GM12878 (cell line): ENCODE results near the gene CNTNAP2. TPM values are rescaled to one million over a fixed set of nuclear protein-coding genes. Genes with fewer than 3 reads are reported as not detected.

ENCODE experiments used
- ATAC-seq: fragments of 200-7000 bp; cut with Tn5 transposase; 3 replicates; pipeline ENCODE4 v1.9.1; 2020; ENCODE audit warnings: mild to moderate bottlenecking, moderate library complexity
- BruUV-seq: library from RNA; stranded (reverse); fragments of 400-500 nt; replicated peaks from 2 replicates; lab custom pipeline; 2021; lab: Mats Ljungman, UMichigan
- CTCF ChIA-PET: fragments of 300-600 bp; sonication (Branson Sonifier 250); formaldehyde crosslinking; extraction: SDS; loops from one replicate; lab custom pipeline; 2021; ENCODE audit warnings: inconsistent platforms; lab: Yijun Ruan, JAX
- POLR2A ChIA-PET: fragments of 350-600 bp; formaldehyde crosslinking; extraction: SDS; loops from one replicate; lab custom pipeline; 2021; ENCODE audit warnings: inconsistent platforms; lab: Charles Lee
- RAD21 ChIA-PET: fragments of 300-600 bp; sonication (Branson Sonifier 250); formaldehyde crosslinking; loops from one replicate; lab custom pipeline; 2023; ENCODE audit warnings: antibody characterized with exemption; ENCODE audit not compliant: unreplicated experiment; lab: Charles Lee
- SMC1A ChIA-PET: fragments of 300-600 bp; sonication (Branson Sonifier 250); formaldehyde crosslinking; loops from one replicate; lab custom pipeline; 2023; ENCODE audit not compliant: unreplicated experiment, uncharacterized antibody; lab: Charles Lee
- DNase-seq: peaks from one replicate; pipeline ENCODE4 v3.0.0-alpha.2; 2011; ENCODE audit warnings: low read depth, low spot score
- FAIRE-seq: peaks from 3 replicates; lab custom pipeline; 2011; peaks lifted over from hg19 to GRCh38; lab: Jason Lieb, UNC
- H2AFZ ChIP-seq: 2 replicates; pipeline ENCODE4 v1.6.0; 2011; ENCODE audit warnings: low read depth, low read length, control low read depth; ENCODE audit not compliant: control insufficient read depth
- H3K27ac ChIP-seq: 2 replicates; pipeline ENCODE4 v1.5.1; 2011; ENCODE audit warnings: control low read depth; ENCODE audit not compliant: control insufficient read depth, insufficient read depth
- H3K27me3 ChIP-seq, 2 experiments: replicated peaks in 1 of 2; 2 replicates each; pipeline versions ENCODE4 v1.6.0 to v1.6.1; 2011; ENCODE audit warnings: low read length in 1 of 2; ENCODE audit not compliant: control insufficient read depth in 2 of 2, insufficient read depth in 2 of 2
- H3K36me3 ChIP-seq, 2 experiments: 2 replicates each; pipeline ENCODE4 v1.5.1; 2011; ENCODE audit warnings: low read length in 1 of 2; ENCODE audit not compliant: control insufficient read depth in 2 of 2, insufficient read depth in 2 of 2
- H3K4me1 ChIP-seq: 2 replicates; pipeline ENCODE4 v1.6.1; 2011; ENCODE audit warnings: mild to moderate bottlenecking, low read length, moderate library complexity, mixed read lengths; ENCODE audit not compliant: control insufficient read depth, insufficient read depth
- H3K4me2 ChIP-seq: 2 replicates; pipeline ENCODE4 v1.6.0; 2011; ENCODE audit warnings: control low read depth; ENCODE audit not compliant: control insufficient read depth, insufficient read depth
- H3K4me3 ChIP-seq: fragments of 200-600 bp; sonication (generic); 2 replicates; pipeline ENCODE4 v1.5.1; 2016
- H3K79me2 ChIP-seq: 2 replicates; pipeline ENCODE4 v1.6.0; 2011; ENCODE audit warnings: low read length; ENCODE audit not compliant: control insufficient read depth, insufficient read depth
- H3K9ac ChIP-seq: 2 replicates; pipeline ENCODE4 v1.8.0; 2011; ENCODE audit warnings: low read length, control low read depth, mixed read lengths; ENCODE audit not compliant: control insufficient read depth, insufficient read depth
- H3K9me3 ChIP-seq: replicated peaks from 3 replicates; pipeline ENCODE4 v1.5.1; 2011; ENCODE audit warnings: mild to moderate bottlenecking, low read length; ENCODE audit not compliant: control insufficient read depth, insufficient read depth
- H4K20me1 ChIP-seq: 2 replicates; pipeline ENCODE4 v1.6.0; 2011; ENCODE audit not compliant: control insufficient read depth, insufficient read depth
- EGR1 ChIP-seq, 2 experiments: IDR thresholded peaks; 1 replicate in 1 of 2; 2 replicates in 1 of 2; pipeline ENCODE4 v1.6.1; 2011 to 2012; ENCODE audit warnings: low read depth in 2 of 2, low read length in 2 of 2, borderline replicate concordance in 1 of 2, mild to moderate bottlenecking in 1 of 2, moderate library complexity in 1 of 2
- ESRRA ChIP-seq: IDR thresholded peaks from 2 replicates; pipeline ENCODE4 v1.6.1; 2012; ENCODE audit warnings: mild to moderate bottlenecking, low read length, improper control_type of control experiment
- EZH2 ChIP-seq: IDR thresholded peaks from 2 replicates; pipeline ENCODE4 v1.6.1; 2012; ENCODE audit warnings: low read depth, mild to moderate bottlenecking, control low read depth, inconsistent platforms, low read length, borderline replicate concordance; ENCODE audit not compliant: control insufficient read depth
- MEF2B ChIP-seq: fragments of 450-650 bp; IDR thresholded peaks from 2 replicates; pipeline ENCODE4 v1.6.1; 2018; ENCODE audit warnings: mild to moderate bottlenecking, moderate library complexity; ENCODE audit not compliant: partially characterized antibody, poor library complexity, severe bottlenecking
- MTA3 ChIP-seq: IDR thresholded peaks from 2 replicates; pipeline ENCODE4 v1.6.1; 2012; ENCODE audit warnings: low read length, inconsistent platforms, borderline replicate concordance
- NR2C1 ChIP-seq: fragments of 450-650 bp; IDR thresholded peaks from 2 replicates; pipeline ENCODE4 v1.6.1; 2017; ENCODE audit warnings: antibody characterized with exemption, mild to moderate bottlenecking, moderate library complexity
- PML ChIP-seq: IDR thresholded peaks from 2 replicates; pipeline ENCODE4 v1.6.1; 2012; ENCODE audit warnings: low read length, inconsistent platforms
- RBBP5 ChIP-seq: fragments of 200-600 bp; sonication (generic); conservative IDR thresholded peaks from 2 replicates; pipeline ENCODE4 v1.6.1; 2016
- SMC3 ChIP-seq: IDR thresholded peaks from 2 replicates; pipeline ENCODE4 v1.6.1; 2011; ENCODE audit warnings: low read length, improper control_type of control experiment, borderline replicate concordance
- SP1 ChIP-seq: IDR thresholded peaks from one replicate; pipeline ENCODE4 v1.6.1; 2011; ENCODE audit warnings: low read depth, low read length
- TCF7 ChIP-seq: IDR thresholded peaks from 2 replicates; pipeline ENCODE4 v1.6.1; 2014; ENCODE audit warnings: antibody characterized with exemption, borderline replicate concordance
- WGBS: methylation state at CpG from one replicate; pipeline ENCODE4 v1.1.6; 2016; ENCODE audit warnings: low lambda C conversion rate; ENCODE audit not compliant: insufficient replicate concordance, insufficient coverage; ENCODE audit errors: missing lambda C conversion rate; 5-methylcytosine and 5-hydroxymethylcytosine counted together
- in situ Hi-C: fragments of 300-500 bp; cut with MboI; formaldehyde crosslinking; loops from 9 replicates; pipeline ENCODE4 v1.14.3; 2018; ENCODE audit warnings: mixed read lengths
- intact Hi-C: fragments of 100-400 bp; cut with micrococcal nuclease; formaldehyde crosslinking; loops from one replicate; pipeline ENCODE4 v1.14.2; 2022; ENCODE audit not compliant: unreplicated experiment
- polyA plus RNA-seq, 11 experiments: library from polyadenylated mRNA; depleted of rRNA in 4 of 11; unstranded in 6 of 11; stranded (reverse) in 5 of 11; fragments of >200 nt; fragmentation: Nextera tagmentation in 4 of 11; fragmentation: Illumina TruSeq in 1 of 11; extraction: Ambion mirVana in 4 of 11; extraction: Trizol in 1 of 11; gene quantifications; 1 replicate in 1 of 11; 2 replicates in 10 of 11; pipeline versions ENCODE4 v1.2.1 to v1.2.3, GENCODE V29; 2011 to 2016; ENCODE audit warnings: inconsistent platforms in 2 of 11, missing spikeins in 2 of 11, low read depth in 1 of 11
- total RNA-seq, 4 experiments: library from RNA; depleted of rRNA in 3 of 4; stranded (reverse); fragments of >200 nt in 3 of 4; fragmentation: Illumina TruSeq in 1 of 4; extraction: Trizol in 1 of 4; gene quantifications; 2 replicates each; pipeline versions ENCODE4 v1.2.1 to v1.2.3, GENCODE V29; 2013 to 2021
- TF ChIP-seq, protein P1 (sequence below): fragments of 150-350 bp; IDR thresholded peaks from 2 replicates; pipeline ENCODE4 v1.6.1; 2014; ENCODE audit warnings: mild to moderate bottlenecking, low read depth, low read length
- TF ChIP-seq, protein P2 (sequence below): IDR thresholded peaks from 2 replicates; pipeline ENCODE4 v1.6.1; 2012; ENCODE audit warnings: low read depth, low read length, improper control_type of control experiment
- TF ChIP-seq, protein P3 (sequence below): IDR thresholded peaks from 2 replicates; pipeline ENCODE4 v1.6.1; 2011; ENCODE audit warnings: borderline replicate concordance, low read depth, mild to moderate bottlenecking, moderate library complexity, mixed read lengths, low read length; ENCODE audit not compliant: insufficient read depth; ENCODE audit errors: extremely low read length

The CNTNAP2 gene
- total and polyA plus RNA-seq, 10 of the 15 experiments (the other 5 are each of a cell fraction or from before 2014, with no cell fraction given), result 0.03 to 0.08 (median 0.03) TPM; not detected in 7

DNA sequence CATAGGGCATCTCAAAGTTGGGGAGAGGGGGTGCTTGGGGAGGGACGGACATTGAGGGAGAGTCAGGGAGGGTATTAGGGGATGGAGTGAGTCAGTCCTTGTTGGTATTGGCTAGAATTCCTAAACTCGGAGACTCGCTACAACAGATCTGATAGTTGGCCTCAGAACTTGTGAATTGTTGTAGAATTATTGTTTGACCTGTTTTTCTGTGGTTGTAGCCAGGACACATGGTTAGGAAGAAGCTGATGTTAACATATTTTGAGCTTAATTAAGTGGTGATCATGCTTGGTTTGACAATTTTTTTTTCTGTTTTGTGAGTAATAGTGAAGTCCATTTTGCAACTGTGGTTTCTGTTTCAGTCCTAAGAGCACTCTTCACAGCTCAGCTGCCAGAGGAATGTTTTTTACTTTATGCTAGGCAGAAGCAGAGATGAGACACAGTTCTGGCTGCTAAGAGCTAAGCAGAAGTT is 1283.7 kb downstream of the CNTNAP2 start:
- ChIA-PET CTCF (no interaction called here), SMC1A (no interaction called here)

DNA sequence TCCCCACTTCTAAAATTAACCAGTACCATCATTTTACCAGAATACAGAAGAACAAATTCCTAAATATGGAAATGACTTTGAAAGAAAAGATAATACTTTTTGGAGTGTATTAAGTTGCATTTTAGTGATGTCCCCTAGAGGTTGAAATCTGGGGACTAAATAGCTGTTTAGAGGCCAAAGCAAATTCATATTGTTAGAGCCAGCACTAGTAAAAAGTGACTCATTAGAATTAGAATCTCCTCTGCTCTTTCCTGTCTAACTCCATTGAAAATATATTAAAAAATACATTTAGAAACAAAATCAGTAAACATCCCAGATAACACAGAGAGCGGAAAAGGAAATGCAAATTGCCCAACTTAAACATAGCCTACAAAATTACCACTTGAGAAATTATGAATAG is 1284.3 kb downstream of the CNTNAP2 start:
- Histone ChIP-seq H3K27ac (no peak overlapping the region), H3K9me3 (no peaks in the 10 kb centered on the region), H3K4me2 (no peak overlapping the region), H3K27me3 (no peaks in the 10 kb centered on the region), H3K79me2 (no peaks in the 10 kb centered on the region), H3K4me1 (no peaks in the 10 kb centered on the region), H3K4me3 (no peak overlapping the region), H3K9ac (no peak overlapping the region), H4K20me1 (no peaks in the 10 kb centered on the region), H2AFZ (no peak overlapping the region), H3K36me3 (no peaks in the 10 kb centered on the region)
- no TSS peak for BruUV-seq
- RAD21 ChIA-PET, result no interaction called here
- FAIRE-seq, result no peak
- in situ Hi-C loops, result no loop called here
- SMC1A ChIA-PET, result no interaction called here
- no peak for DNase-seq
- no peak for TF ChIP-seq EGR1 (IDR thresholded peaks at IDR 0.05; ENCODE audit: borderline replicate concordance in 1 of 2, low read depth in 2 of 2, low read length in 2 of 2)
- TF ChIP-seq, protein P1, sequence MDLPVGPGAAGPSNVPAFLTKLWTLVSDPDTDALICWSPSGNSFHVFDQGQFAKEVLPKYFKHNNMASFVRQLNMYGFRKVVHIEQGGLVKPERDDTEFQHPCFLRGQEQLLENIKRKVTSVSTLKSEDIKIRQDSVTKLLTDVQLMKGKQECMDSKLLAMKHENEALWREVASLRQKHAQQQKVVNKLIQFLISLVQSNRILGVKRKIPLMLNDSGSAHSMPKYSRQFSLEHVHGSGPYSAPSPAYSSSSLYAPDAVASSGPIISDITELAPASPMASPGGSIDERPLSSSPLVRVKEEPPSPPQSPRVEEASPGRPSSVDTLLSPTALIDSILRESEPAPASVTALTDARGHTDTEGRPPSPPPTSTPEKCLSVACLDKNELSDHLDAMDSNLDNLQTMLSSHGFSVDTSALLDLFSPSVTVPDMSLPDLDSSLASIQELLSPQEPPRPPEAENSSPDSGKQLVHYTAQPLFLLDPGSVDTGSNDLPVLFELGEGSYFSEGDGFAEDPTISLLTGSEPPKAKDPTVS, result no peak
- TF ChIP-seq ESRRA, result no peak
- TF ChIP-seq, protein P2, sequence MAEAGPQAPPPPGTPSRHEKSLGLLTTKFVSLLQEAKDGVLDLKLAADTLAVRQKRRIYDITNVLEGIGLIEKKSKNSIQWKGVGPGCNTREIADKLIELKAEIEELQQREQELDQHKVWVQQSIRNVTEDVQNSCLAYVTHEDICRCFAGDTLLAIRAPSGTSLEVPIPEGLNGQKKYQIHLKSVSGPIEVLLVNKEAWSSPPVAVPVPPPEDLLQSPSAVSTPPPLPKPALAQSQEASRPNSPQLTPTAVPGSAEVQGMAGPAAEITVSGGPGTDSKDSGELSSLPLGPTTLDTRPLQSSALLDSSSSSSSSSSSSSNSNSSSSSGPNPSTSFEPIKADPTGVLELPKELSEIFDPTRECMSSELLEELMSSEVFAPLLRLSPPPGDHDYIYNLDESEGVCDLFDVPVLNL, result no peak
- TF ChIP-seq RBBP5, result no peak
- TF ChIP-seq SP1, result no peak
- no peak for TF ChIP-seq TCF7
- intact Hi-C loops, result no loop called here
- CTCF ChIA-PET, result no interaction called here
- 0% methylated on average over 1 of the region's 1 CpG for WGBS
- POLR2A ChIA-PET, result no interaction called here
- ATAC-seq, result no peak

More for the DNA sequence above, 1283.7 kb downstream of the CNTNAP2 start:
- intact Hi-C loops (no loop called here), in situ Hi-C loops (no loop called here)
- RAD21 ChIA-PET, result no interaction called here
- no peaks in the 10 kb centered on the region for H4K20me1 ChIP-seq
- no peak overlapping the region for H2AFZ ChIP-seq
- H3K4me3 ChIP-seq, result no peak overlapping the region
- no peak overlapping the region for H3K9ac ChIP-seq
- no peak for DNase-seq
- no peak overlapping the region for H3K27ac ChIP-seq
- H3K79me2 ChIP-seq, result no peaks in the 10 kb centered on the region
- H3K4me2 ChIP-seq, result no peak overlapping the region
- H3K4me1 ChIP-seq, result no peaks in the 10 kb centered on the region
- no peaks in the 10 kb centered on the region for H3K36me3 ChIP-seq
- POLR2A ChIA-PET, result no interaction called here
- TF ChIP-seq NR2C1, result no peak
- TF ChIP-seq EZH2, result no peak
- no peak for TF ChIP-seq PML
- TF ChIP-seq MTA3, result no peak
- TF ChIP-seq, protein P3, sequence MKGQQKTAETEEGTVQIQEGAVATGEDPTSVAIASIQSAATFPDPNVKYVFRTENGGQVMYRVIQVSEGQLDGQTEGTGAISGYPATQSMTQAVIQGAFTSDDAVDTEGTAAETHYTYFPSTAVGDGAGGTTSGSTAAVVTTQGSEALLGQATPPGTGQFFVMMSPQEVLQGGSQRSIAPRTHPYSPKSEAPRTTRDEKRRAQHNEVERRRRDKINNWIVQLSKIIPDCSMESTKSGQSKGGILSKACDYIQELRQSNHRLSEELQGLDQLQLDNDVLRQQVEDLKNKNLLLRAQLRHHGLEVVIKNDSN, result no peak
- TF ChIP-seq MEF2B, result no peak
- no peak for TF ChIP-seq SMC3
- H3K9me3 ChIP-seq, result no peaks in the 10 kb centered on the region
- ATAC-seq, result no peak
- H3K27me3 ChIP-seq, result no peaks in the 10 kb centered on the region
- FAIRE-seq, result no peak
- no TSS peak for BruUV-seq
- 10% methylated on average over 3 of the region's 3 CpGs for WGBS
